ENCODE data around the gene CRACR2B. TPM values are rescaled to one million over a fixed set of nuclear protein-coding genes. Genes with fewer than 3 reads are reported as not detected.

CRACR2B gene
- total and polyA plus RNA-seq, 2 of the 8 experiments (the other 6 are each of a cell fraction or from before 2014, with no cell fraction given) = 18.2 to 26.4 TPM

- TF ChIP-seq CHD1 (IDR thresholded peaks at IDR 0.05; ENCODE audit: low read depth, low read length) (no peak), SIX5 (IDR thresholded peaks at IDR 0.05; ENCODE audit: low read depth, low read length) (no peak), CTBP2 (IDR thresholded peaks at IDR 0.05; ENCODE audit: borderline replicate concordance, insufficient read depth, insufficient read length, low read length) (no peak), CBX8 (IDR thresholded peaks at IDR 0.05; ENCODE audit: borderline replicate concordance, low read depth, low read length) (no peak), EGR1 (IDR thresholded peaks at IDR 0.05; ENCODE audit: borderline replicate concordance, low read depth, low read length) (no peak), ASH2L (IDR thresholded peaks at IDR 0.05; ENCODE audit: low read length) (no peak), RBBP5 (IDR thresholded peaks at IDR 0.05; ENCODE audit: borderline replicate concordance, low read depth, low read length) (no peak)
Observed at GRCh38 chr11:802693-803466, 24.8 kb upstream of the CRACR2B start (continued).

All from H1 (cell line).